CD8-positive, alpha-beta memory T cell (primary cell): ENCODE results near the gene ITIH1. TPM values are rescaled to one million over a fixed set of nuclear protein-coding genes. Genes with fewer than 3 reads are reported as not detected.

Experiments used
- CTCF ChIA-PET: fragments of 350-600 bp; sonication (Branson Sonifier 250); formaldehyde crosslinking; loops from one replicate; lab custom pipeline; 2021; ENCODE audit warnings: antibody characterized with exemption; lab: Charles Lee
- POLR2A ChIA-PET: fragments of 350-600 bp; sonication (Branson Sonifier 250); formaldehyde crosslinking; loops from one replicate; lab custom pipeline; 2021; ENCODE audit warnings: antibody characterized with exemption; lab: Charles Lee
- DNase-seq, 5 donors: peaks; one replicate each; pipeline versions ENCODE4 v3.0.0 to v3.0.0-alpha.2; 2020 to 2022; ENCODE audit warnings: mixed read lengths in 1 of 5
- H3K27ac ChIP-seq: one replicate; pipeline ENCODE4 v1.7.0; 2013; ENCODE audit warnings: low read depth, mild to moderate bottlenecking, low read length, moderate library complexity
- H3K27me3 ChIP-seq: 2 replicates; pipeline ENCODE4 v1.7.0; 2013; ENCODE audit warnings: low read length, mild to moderate bottlenecking; ENCODE audit not compliant: insufficient read depth, poor library complexity, severe bottlenecking
- H3K36me3 ChIP-seq: 2 replicates; pipeline ENCODE4 v1.7.0; 2013; ENCODE audit warnings: mild to moderate bottlenecking, low read length, moderate library complexity; ENCODE audit not compliant: insufficient read depth
- H3K4me1 ChIP-seq: 2 replicates; pipeline ENCODE4 v1.7.0; 2013; ENCODE audit warnings: mild to moderate bottlenecking, low read length, moderate library complexity; ENCODE audit not compliant: insufficient read depth
- H3K4me3 ChIP-seq: 2 replicates; pipeline ENCODE4 v1.7.0; 2013; ENCODE audit warnings: mild to moderate bottlenecking, low read length
- H3K9me3 ChIP-seq: 2 replicates; pipeline ENCODE4 v1.7.0; 2013; ENCODE audit warnings: mild to moderate bottlenecking, low read length
- H3K27ac Mint-ChIP-seq, 8 donors: one replicate each; pipeline ENCODE4 v1.8.0; 2020 to 2021; ENCODE audit warnings: mixed read lengths in 8 of 8, mild to moderate bottlenecking in 6 of 8, inconsistent platforms in 3 of 8, moderate library complexity in 3 of 8
- H3K27me3 Mint-ChIP-seq, 2 donors: one replicate each; pipeline ENCODE4 v1.8.0; 2020 to 2021; ENCODE audit warnings: mixed read lengths in 2 of 2, mild to moderate bottlenecking in 1 of 2, moderate library complexity in 1 of 2
- H3K36me3 Mint-ChIP-seq, 3 donors: one replicate each; pipeline ENCODE4 v1.8.0; 2020 to 2021; ENCODE audit warnings: mixed read lengths in 3 of 3, inconsistent platforms in 1 of 3, mild to moderate bottlenecking in 1 of 3
- H3K4me1 Mint-ChIP-seq, 3 donors: one replicate each; pipeline ENCODE4 v1.8.0; 2020 to 2021; ENCODE audit warnings: mixed read lengths in 3 of 3, inconsistent platforms in 1 of 3, mild to moderate bottlenecking in 1 of 3
- H3K4me3 Mint-ChIP-seq, 7 donors: one replicate each; pipeline ENCODE4 v1.8.0; 2020 to 2021; ENCODE audit warnings: mixed read lengths in 7 of 7, mild to moderate bottlenecking in 6 of 7, moderate library complexity in 4 of 7, inconsistent platforms in 2 of 7
- H3K9me3 Mint-ChIP-seq, 5 donors: one replicate each; pipeline ENCODE4 v1.8.0; 2020 to 2022; ENCODE audit warnings: mixed read lengths in 5 of 5, mild to moderate bottlenecking in 3 of 5, moderate library complexity in 2 of 5, inconsistent platforms in 1 of 5
- polyA plus RNA-seq: library from polyadenylated mRNA; unstranded; fragments of 300-500 nt; fragmentation: Illumina TruSeq; gene quantifications from one replicate; pipeline ENCODE4 v1.2.3, GENCODE V29; 2021
- total RNA-seq, 2 experiments: library from RNA; stranded (reverse); gene quantifications; one replicate each; pipeline ENCODE4 v1.2.3, GENCODE V29; 2021

Gene ITIH1
- total and polyA plus RNA-seq, 3 experiments from 2014 or later: not detected

DNA sequence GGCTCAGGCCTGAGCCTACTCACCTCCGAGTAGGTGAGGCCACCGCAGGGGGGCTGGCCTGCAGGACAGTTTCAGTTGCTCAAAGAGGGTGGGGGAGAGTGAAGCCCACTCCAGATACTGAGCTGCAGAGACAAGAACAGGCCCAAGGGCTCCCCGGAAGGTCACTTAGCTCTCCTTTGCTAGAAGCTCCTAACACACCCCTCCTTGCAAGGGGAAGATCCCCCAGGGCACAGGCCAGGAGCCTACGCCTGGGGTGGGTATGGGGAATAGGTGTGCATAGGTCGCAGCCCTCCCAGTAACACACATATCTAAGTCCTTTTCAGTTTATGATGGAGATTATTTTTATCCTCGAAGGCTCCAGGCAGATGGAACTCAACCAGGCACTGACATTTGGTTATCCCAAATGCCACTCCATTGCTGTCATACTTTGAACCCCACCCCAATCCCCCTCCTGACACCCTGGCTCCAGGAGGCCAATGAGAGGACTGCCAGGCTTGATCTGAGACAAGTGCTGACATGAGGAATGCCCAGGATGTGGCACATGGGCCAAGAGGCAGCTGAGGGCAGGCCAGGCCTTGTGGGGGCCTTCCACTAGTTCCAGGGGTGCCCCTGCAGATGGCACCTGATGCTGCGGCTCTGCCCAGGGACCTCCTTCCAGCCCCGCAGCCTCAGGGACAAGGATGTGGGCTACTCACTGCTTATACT is 58.5 kb downstream of the ITIH1 start:
- ChIA-PET POLR2A (no interaction called here), CTCF (no interaction called here)
- H3K4me1 ChIP-seq: peaks cover 24% of the 10 kb centered on the region

GRCh38 chr3:52836471-52836845 is 59.1 kb downstream of the ITIH1 start:
- POLR2A ChIA-PET: no interaction called here
- H3K27ac ChIP-seq: no peak overlapping the region

More for the DNA sequence above, 58.5 kb downstream of the ITIH1 start:
- no peak for DNase-seq
- H3K27me3 Mint-ChIP-seq: no peaks in the 10 kb centered on the region
- H3K4me1 Mint-ChIP-seq: peaks cover 32 to 47% (median 39%) of the 10 kb centered on the region in 3 donors
- no peak overlapping the region for H3K4me3 Mint-ChIP-seq
- H3K27me3 ChIP-seq: no peaks in the 10 kb centered on the region
- H3K9me3 Mint-ChIP-seq: no peaks in the 10 kb centered on the region
- H3K27ac ChIP-seq: no peak overlapping the region
- no peaks in the 10 kb centered on the region for H3K36me3 ChIP-seq
- H3K36me3 Mint-ChIP-seq: peaks cover 0 to 49% (median 7%) of the 10 kb centered on the region in 3 donors
- no peaks in the 10 kb centered on the region for H3K9me3 ChIP-seq
- H3K27ac Mint-ChIP-seq: no peak overlapping the region
- H3K4me3 ChIP-seq: no peak overlapping the region

DNA sequence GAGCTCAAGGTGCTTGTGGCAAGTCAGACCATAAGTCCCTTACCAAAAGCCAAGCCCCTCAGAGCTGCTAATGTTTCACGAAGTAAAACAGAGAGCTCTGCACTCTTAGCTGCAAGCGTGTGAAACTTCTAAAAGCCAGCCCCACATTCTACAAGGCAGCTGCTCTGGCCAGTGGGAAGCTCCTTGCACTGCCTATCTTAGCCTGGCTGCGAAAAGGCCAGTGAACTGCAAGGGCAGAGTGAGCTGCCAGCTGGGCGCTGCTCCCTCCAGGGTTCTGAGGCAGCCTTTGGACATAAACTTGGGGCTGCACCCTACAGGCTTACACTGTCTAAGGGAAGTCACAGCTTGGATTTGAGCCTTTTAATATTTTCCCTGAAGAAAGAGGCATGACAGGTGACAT is 59.6 kb downstream of the ITIH1 start:
- POLR2A ChIA-PET: no interaction called here
- no peak overlapping the region for H3K4me3 ChIP-seq
- CTCF ChIA-PET: interaction anchor here (1.5 to 2.1 kb wide), 2 partner anchors 9 to 16 kb away, joined by 4 to 6 read pairs; no protein-coding TSS in a partner anchor
- peaks cover 24% of the 10 kb centered on the region for H3K4me1 ChIP-seq
- no peaks in the 10 kb centered on the region for H3K36me3 ChIP-seq
- H3K27ac Mint-ChIP-seq: peak overlapping the region in 3 of 8 donors; percentile 3 to 70 (median 68)
- peaks cover 35 to 51% (median 43%) of the 10 kb centered on the region in 3 donors for H3K4me1 Mint-ChIP-seq
- no peak overlapping the region for H3K27ac ChIP-seq
- H3K27me3 ChIP-seq: no peaks in the 10 kb centered on the region
- no peak for DNase-seq
- no peaks in the 10 kb centered on the region for H3K9me3 Mint-ChIP-seq
- peaks cover 6 to 59% (median 11%) of the 10 kb centered on the region in 3 donors for H3K36me3 Mint-ChIP-seq
- no peaks in the 10 kb centered on the region for H3K9me3 ChIP-seq
- peak overlapping the region in 1 of 7 donors; percentile 7 for H3K4me3 Mint-ChIP-seq
- no peaks in the 10 kb centered on the region for H3K27me3 Mint-ChIP-seq

More at GRCh38 chr3:52836471-52836845, 59.1 kb downstream of the ITIH1 start:
- Mint-ChIP-seq H3K27ac (peak overlapping the region in 2 of 8 donors; percentile 32 to 68), H3K4me3 (no peak overlapping the region), H3K9me3 (no peaks in the 10 kb centered on the region), H3K27me3 (no peaks in the 10 kb centered on the region), H3K4me1 (peaks cover 32 to 47% (median 39%) of the 10 kb centered on the region in 3 donors), H3K36me3 (peaks cover under 1 to 54% (median 7%) of the 10 kb centered on the region in 3 donors)
- Histone ChIP-seq H3K36me3 (no peaks in the 10 kb centered on the region), H3K4me1 (peaks cover 24% of the 10 kb centered on the region), H3K27me3 (no peaks in the 10 kb centered on the region), H3K9me3 (no peaks in the 10 kb centered on the region), H3K4me3 (no peak overlapping the region)
- no peak for DNase-seq
- CTCF ChIA-PET: interaction anchor here (2.1 kb wide), 1 partner anchor 10 kb away, joined by 6 read pairs; no protein-coding TSS in a partner anchor

GRCh38 chr3:52838561-52839267 is 61.3 kb downstream of the ITIH1 start:
- H3K4me1 ChIP-seq: peaks cover 24% of the 10 kb centered on the region
- H3K27me3 ChIP-seq: no peaks in the 10 kb centered on the region
- H3K4me3 ChIP-seq: no peak overlapping the region
- no peaks in the 10 kb centered on the region for H3K9me3 ChIP-seq
- peak in 1 of 5 donors; percentile 18 for DNase-seq
- peaks cover 8 to 68% (median 10%) of the 10 kb centered on the region in 3 donors for H3K36me3 Mint-ChIP-seq
- CTCF ChIA-PET: interaction anchor here (0.8 to 2.1 kb wide), 3 partner anchors 7 to 96 kb away, joined by 3 to 6 read pairs (median 4); no protein-coding TSS in a partner anchor
- peaks cover 11% of the 10 kb centered on the region for H3K36me3 ChIP-seq
- H3K27me3 Mint-ChIP-seq: peaks cover 0 to 2% of the 10 kb centered on the region in 2 donors
- H3K4me1 Mint-ChIP-seq: peaks cover 35 to 51% (median 43%) of the 10 kb centered on the region in 3 donors
- POLR2A ChIA-PET: no interaction called here
- peak overlapping the region in 5 of 7 donors; percentile 26 to 77 (median 37) for H3K4me3 Mint-ChIP-seq
- H3K27ac Mint-ChIP-seq: peak overlapping the region in 5 of 8 donors; percentile 19 to 64 (median 52)
- no peak overlapping the region for H3K27ac ChIP-seq
- no peaks in the 10 kb centered on the region for H3K9me3 Mint-ChIP-seq

GRCh38 chr3:52839268-52839575 is 61.8 kb downstream of the ITIH1 start:
- Mint-ChIP-seq H3K9me3 (no peaks in the 10 kb centered on the region), H3K4me1 (peaks cover 35 to 51% (median 43%) of the 10 kb centered on the region in 3 donors), H3K27ac (peak overlapping the region in 5 of 8 donors; percentile 19 to 78 (median 52)), H3K36me3 (peaks cover 10 to 71% (median 10%) of the 10 kb centered on the region in 3 donors), H3K27me3 (peaks cover 0 to 2% of the 10 kb centered on the region in 2 donors), H3K4me3 (peak overlapping the region in 4 of 7 donors; percentile 26 to 77 (median 32))
- CTCF ChIA-PET: interaction anchor here (0.8 to 1.7 kb wide), 2 partner anchors 26 to 96 kb away, joined by 3 to 4 read pairs; no protein-coding TSS in a partner anchor
- Histone ChIP-seq H3K36me3 (peaks cover 11% of the 10 kb centered on the region), H3K27ac (no peak overlapping the region), H3K9me3 (no peaks in the 10 kb centered on the region), H3K4me3 (no peak overlapping the region), H3K4me1 (peaks cover 24% of the 10 kb centered on the region), H3K27me3 (no peaks in the 10 kb centered on the region)
- DNase-seq: no peak
- POLR2A ChIA-PET: no interaction called here

GRCh38 chr3:52839892-52840545 is 62.6 kb downstream of the ITIH1 start:
- POLR2A ChIA-PET: no interaction called here
- peak overlapping the region in 1 of 7 donors; percentile 44 for H3K4me3 Mint-ChIP-seq
- H3K36me3 Mint-ChIP-seq: peaks cover 7 to 69% (median 16%) of the 10 kb centered on the region in 3 donors
- H3K9me3 ChIP-seq: no peaks in the 10 kb centered on the region
- H3K27ac Mint-ChIP-seq: peak overlapping the region in 3 of 8 donors; percentile 42 to 65 (median 43)
- H3K27me3 Mint-ChIP-seq: peaks cover 0 to 2% of the 10 kb centered on the region in 2 donors
- H3K9me3 Mint-ChIP-seq: no peaks in the 10 kb centered on the region
- H3K36me3 ChIP-seq: peaks cover 11% of the 10 kb centered on the region
- CTCF ChIA-PET: no interaction called here
- H3K4me1 ChIP-seq: peaks cover 24% of the 10 kb centered on the region
- peaks cover 35 to 51% (median 43%) of the 10 kb centered on the region in 3 donors for H3K4me1 Mint-ChIP-seq
- H3K4me3 ChIP-seq: no peak overlapping the region
- DNase-seq: no peak
- no peak overlapping the region for H3K27ac ChIP-seq
- no peaks in the 10 kb centered on the region for H3K27me3 ChIP-seq

DNA sequence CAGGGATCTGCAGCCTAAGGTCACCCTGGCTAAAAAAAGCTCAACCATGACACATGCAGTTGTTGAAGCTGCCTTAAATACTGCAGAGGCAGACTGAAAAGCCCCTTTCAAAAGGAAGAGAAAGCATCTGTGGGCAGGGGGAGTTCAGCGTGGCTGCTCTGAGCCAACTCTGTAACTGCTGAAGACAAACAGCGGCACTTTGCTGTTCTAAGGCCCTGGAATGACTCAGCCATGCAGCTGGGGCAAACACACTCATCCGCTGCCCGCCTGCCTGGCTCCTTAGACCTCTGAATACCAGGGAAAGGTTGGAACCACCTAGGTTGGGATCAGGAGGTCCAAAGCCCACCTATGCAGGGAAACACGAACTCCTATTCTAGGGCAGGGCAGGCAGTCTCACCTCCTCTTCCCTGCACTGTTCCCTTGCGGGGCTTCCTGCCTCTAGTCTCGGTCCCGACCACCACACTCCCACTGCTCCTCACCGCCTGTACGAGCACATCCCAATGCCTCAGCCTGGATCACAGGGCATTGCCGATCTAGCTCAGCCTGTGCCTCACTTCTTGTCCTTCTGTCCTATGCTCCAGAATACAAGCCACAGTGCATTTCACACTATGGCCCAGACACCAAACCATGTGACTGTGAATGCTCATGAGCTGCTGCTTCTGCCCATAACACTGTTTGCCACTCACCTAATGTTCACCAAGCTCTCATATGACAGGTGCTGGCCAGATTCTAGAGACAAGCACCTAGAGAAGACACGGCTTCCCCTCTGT is 64.0 kb downstream of the ITIH1 start:
- H3K4me1 Mint-ChIP-seq: peaks cover 35 to 45% (median 43%) of the 10 kb centered on the region in 3 donors
- Histone ChIP-seq H3K9me3 (no peaks in the 10 kb centered on the region), H3K27ac (no peak overlapping the region), H3K4me1 (peaks cover 24% of the 10 kb centered on the region), H3K4me3 (no peak overlapping the region), H3K36me3 (peaks cover 11% of the 10 kb centered on the region), H3K27me3 (no peaks in the 10 kb centered on the region)
- ChIA-PET POLR2A (no interaction called here), CTCF (no interaction called here)
- H3K36me3 Mint-ChIP-seq: peaks cover 7 to 61% (median 16%) of the 10 kb centered on the region in 3 donors
- peaks cover 0 to 2% of the 10 kb centered on the region in 2 donors for H3K27me3 Mint-ChIP-seq
- no peak overlapping the region for H3K4me3 Mint-ChIP-seq
- H3K27ac Mint-ChIP-seq: peak overlapping the region in 3 of 8 donors; percentile 0 to 27 (median 6)
- no peaks in the 10 kb centered on the region for H3K9me3 Mint-ChIP-seq
- no peak for DNase-seq
